IMR-90 (cell line): ENCODE data around the gene CDK5R1. TPM values are rescaled to one million over a fixed set of nuclear protein-coding genes. Genes with fewer than 3 reads are reported as not detected.

ENCODE experiments used
- ATAC-seq: fragments of 200-7000 bp; cut with Tn5 transposase; 2 replicates; pipeline ENCODE4 v1.9.1; 2020; ENCODE audit warnings: low read depth, mild to moderate bottlenecking, moderate library complexity
- BruUV-seq: library from RNA; stranded (reverse); fragments of 400-500 nt; replicated peaks from 2 replicates; lab custom pipeline; 2021; lab: Mats Ljungman, UMichigan
- CTCF ChIA-PET: fragments of 300-600 bp; formaldehyde crosslinking; extraction: SDS; loops from one replicate; lab custom pipeline; 2021; ENCODE audit warnings: antibody characterized with exemption; lab: Yijun Ruan, JAX
- POLR2A ChIA-PET: fragments of 300-600 bp; sonication (Branson Sonifier 250); formaldehyde crosslinking; loops from one replicate; lab custom pipeline; 2022; ENCODE audit warnings: antibody characterized with exemption; ENCODE audit not compliant: unreplicated experiment; lab: Charles Lee
- DNase-seq: peaks from one replicate; pipeline ENCODE4 v3.0.0; 2013
- H2AFZ ChIP-seq: replicated peaks from 2 replicates; pipeline ENCODE3; 2013; ENCODE audit warnings: low read length, mild to moderate bottlenecking; ENCODE audit not compliant: poor library complexity
- H2AK5ac ChIP-seq: 2 replicates; pipeline ENCODE4 v1.6.1; 2013; ENCODE audit warnings: low read depth, low read length, inconsistent platforms
- H2AK9ac ChIP-seq: replicated peaks from 2 replicates; pipeline ENCODE3; 2013; ENCODE audit warnings: mild to moderate bottlenecking, low read depth, low read length, moderate library complexity; ENCODE audit not compliant: poor library complexity
- H2BK120ac ChIP-seq: 2 replicates; pipeline ENCODE4 v1.6.1; 2013; ENCODE audit warnings: low read depth, low read length, inconsistent platforms
- H2BK15ac ChIP-seq: 3 replicates; pipeline ENCODE4 v1.6.1; 2013; ENCODE audit warnings: low read depth, low read length, inconsistent platforms
- H2BK20ac ChIP-seq: 2 replicates; pipeline ENCODE4 v1.6.1; 2013; ENCODE audit warnings: low read depth, mild to moderate bottlenecking, inconsistent platforms, low read length, moderate library complexity
- H2BK5ac ChIP-seq: 2 replicates; pipeline ENCODE4 v1.6.1; 2013; ENCODE audit warnings: mild to moderate bottlenecking, low read depth, low read length, inconsistent platforms; ENCODE audit not compliant: poor library complexity, severe bottlenecking
- H3K14ac ChIP-seq: replicated peaks from 2 replicates; pipeline ENCODE4 v1.6.1; 2013; ENCODE audit warnings: low read depth, low read length, inconsistent platforms
- H3K18ac ChIP-seq: 2 replicates; pipeline ENCODE4 v1.6.1; 2013; ENCODE audit warnings: low read depth, low read length, control low read depth
- H3K23ac ChIP-seq: 2 replicates; pipeline ENCODE4 v1.6.1; 2013; ENCODE audit warnings: low read depth, low read length, inconsistent platforms
- H3K27ac ChIP-seq: 2 replicates; pipeline ENCODE4 v1.5.1; 2013; ENCODE audit warnings: mild to moderate bottlenecking, control low read depth, low read length; ENCODE audit not compliant: insufficient read depth
- H3K27me3 ChIP-seq: 2 replicates; pipeline ENCODE4 v1.6.1; 2013; ENCODE audit warnings: low read length; ENCODE audit not compliant: control insufficient read depth, insufficient read depth
- H3K36me3 ChIP-seq: 2 replicates; pipeline ENCODE4 v1.6.1; 2013; ENCODE audit warnings: low read length, mixed read lengths; ENCODE audit not compliant: control insufficient read depth, insufficient read depth
- H3K4ac ChIP-seq: 2 replicates; pipeline ENCODE4 v1.6.1; 2013; ENCODE audit warnings: low read depth, low read length, inconsistent platforms
- H3K4me1 ChIP-seq: 2 replicates; pipeline ENCODE4 v1.6.1; 2013; ENCODE audit warnings: low read length, mixed read lengths; ENCODE audit not compliant: control insufficient read depth, insufficient read depth
- H3K4me2 ChIP-seq: 2 replicates; pipeline ENCODE4 v1.6.1; 2013; ENCODE audit warnings: low read depth, mild to moderate bottlenecking, control low read depth, low read length, moderate library complexity
- H3K4me3 ChIP-seq: 2 replicates; pipeline ENCODE4 v1.5.1; 2013; ENCODE audit warnings: low read depth, mild to moderate bottlenecking, control low read depth, low read length, moderate library complexity; ENCODE audit not compliant: insufficient read depth
- H3K56ac ChIP-seq: 2 replicates; pipeline ENCODE4 v1.6.1; 2013; ENCODE audit warnings: low read length, inconsistent platforms; ENCODE audit not compliant: insufficient read depth; ENCODE audit errors: extremely low read depth
- H3K79me1 ChIP-seq, 2 experiments: 2 replicates each; pipeline ENCODE4 v1.6.1; 2013; ENCODE audit warnings: low read length in 2 of 2, inconsistent platforms in 1 of 2, low read depth in 1 of 2
- H3K9ac ChIP-seq: 2 replicates; pipeline ENCODE4 v1.6.1; 2013; ENCODE audit warnings: low read depth, low read length, control low read depth
- H3K9me1 ChIP-seq: 2 replicates; pipeline ENCODE4 v1.6.1; 2013; ENCODE audit warnings: low read length, inconsistent platforms; ENCODE audit not compliant: insufficient read depth
- H3K9me3 ChIP-seq: 2 replicates; pipeline ENCODE4 v1.6.1; 2013; ENCODE audit warnings: low read length; ENCODE audit not compliant: control insufficient read depth, insufficient read depth
- H4K20me1 ChIP-seq: 2 replicates; pipeline ENCODE4 v1.6.1; 2013; ENCODE audit warnings: low read length, inconsistent platforms; ENCODE audit not compliant: insufficient read depth
- H4K5ac ChIP-seq: 2 replicates; pipeline ENCODE4 v1.6.1; 2013; ENCODE audit warnings: mild to moderate bottlenecking, low read depth, low read length, control low read depth
- H4K8ac ChIP-seq, 2 experiments: 2 replicates each; pipeline ENCODE4 v1.6.1; 2013; ENCODE audit warnings: low read depth in 2 of 2, low read length in 2 of 2, control low read depth in 1 of 2, inconsistent platforms in 1 of 2
- H4K91ac ChIP-seq: 2 replicates; pipeline ENCODE4 v1.6.1; 2013; ENCODE audit warnings: low read depth, low read length, inconsistent platforms; ENCODE audit not compliant: insufficient read depth
- FOS ChIP-seq: fragments of 150-350 bp; IDR thresholded peaks from 2 replicates; pipeline ENCODE4 v1.6.1; 2016; ENCODE audit warnings: low read depth, low read length
- MXI1 ChIP-seq: IDR thresholded peaks from 2 replicates; pipeline ENCODE4 v1.6.1; 2012; ENCODE audit warnings: low read depth, mild to moderate bottlenecking, low read length, moderate library complexity, borderline replicate concordance
- RAD21 ChIP-seq: IDR thresholded peaks from 2 replicates; pipeline ENCODE4 v1.6.1; 2012; ENCODE audit warnings: low read length, improper control_type of control experiment
- RFX5 ChIP-seq: IDR thresholded peaks from 2 replicates; pipeline ENCODE4 v1.8.0; 2012; ENCODE audit warnings: low read depth, mild to moderate bottlenecking, low read length, moderate library complexity
- WGBS, 2 experiments: methylation state at CpG; one replicate each; pipeline versions ENCODE4 v1.1.5 to v1.1.7; 2013; ENCODE audit warnings: missing lambda C conversion rate in 2 of 2; ENCODE audit not compliant: insufficient read length in 1 of 2; ENCODE audit errors: extremely low coverage in 2 of 2; 5-methylcytosine and 5-hydroxymethylcytosine counted together
- dilution Hi-C: fragments of 300-500 bp; cut with HindIII; formaldehyde crosslinking; loops from one replicate; pipeline ENCODE4 v1.14.3; 2018; ENCODE audit warnings: low sequenced_read_pairs; ENCODE audit not compliant: unreplicated experiment
- in situ Hi-C: fragments of 300-500 bp; cut with MboI; formaldehyde crosslinking; loops from 3 replicates; pipeline ENCODE4 v1.14.3; 2019; ENCODE audit warnings: low sequenced_read_pairs, inconsistent platforms, mixed read lengths
- intact Hi-C: fragments of 100-400 bp; cut with micrococcal nuclease; formaldehyde crosslinking; loops from 2 replicates; pipeline ENCODE4 v1.10.0; 2022
- polyA plus RNA-seq, 3 experiments: library from polyadenylated mRNA; depleted of rRNA; stranded (reverse); fragments of >200 nt; gene quantifications; 2 replicates each; pipeline ENCODE4 v1.2.3, GENCODE V29; 2012; ENCODE audit warnings: low replicate concordance in 1 of 3
- total RNA-seq: library from RNA; depleted of rRNA; stranded (reverse); fragments of >200 nt; gene quantifications from 2 replicates; pipeline ENCODE4 v1.2.3, GENCODE V29; 2012

Gene CDK5R1
- total and polyA plus RNA-seq, 2 of the 4 experiments (the other 2 are of a cell fraction): 0.36 to 0.74 TPM

- Histone ChIP-seq H4K5ac (no peak overlapping the region), H3K4ac (no peak overlapping the region), H4K8ac (no peak overlapping the region), H3K18ac (no peak overlapping the region), H3K27ac (no peak overlapping the region), H3K4me3 (no peak overlapping the region), H2BK120ac (no peak overlapping the region), H3K23ac (no peak overlapping the region), H2AK5ac (no peak overlapping the region), H3K27me3 (peaks cover 27% of the 10 kb centered on the region), H4K91ac (no peak overlapping the region), H3K9me3 (no peaks in the 10 kb centered on the region), H3K4me1 (no peaks in the 10 kb centered on the region; the same call in 1 of the 2 replicates), H3K36me3 (no peaks in the 10 kb centered on the region), H4K20me1 (no peaks in the 10 kb centered on the region), H2AFZ (no peak overlapping the region), H3K9me1 (peaks cover 2% of the 10 kb centered on the region; the same call in 1 of the 2 replicates), H3K56ac (no peak overlapping the region), H3K14ac (no peak overlapping the region), H2BK15ac (no peak overlapping the region), H3K79me1 (no peaks in the 10 kb centered on the region), H2BK20ac (no peak overlapping the region), H2AK9ac (no peak overlapping the region), H3K9ac (no peak overlapping the region), H3K4me2 (no peak overlapping the region), H2BK5ac (no peak overlapping the region)
- DNase-seq (no peak), ATAC-seq (no peak)
- ChIA-PET CTCF (no interaction called here), POLR2A (no interaction called here)
- no peak for TF ChIP-seq RFX5
- TF ChIP-seq FOS: no peak
- TF ChIP-seq RAD21: no peak
- no peak for TF ChIP-seq MXI1
- intact Hi-C loops (no loop called here), in situ Hi-C loops (no loop called here), dilution Hi-C loops (no loop called here)
- no CpG with 5 or more reads among the region's 2 CpGs for WGBS, 2 experiments
- BruUV-seq: no TSS peak
Measured at GRCh38 chr17:32516450-32516849, 29.7 kb downstream of the CDK5R1 start.
